Body of pancreas (tissue), 4 donors: ENCODE measurements around the gene GLI3.

Source experiments
- POLR2A ChIP-seq, 3 donors: fragments of 450-650 bp; IDR thresholded peaks; one replicate each; pipeline ENCODE4 v1.6.1; 2016; ENCODE audit warnings: antibody characterized with exemption in 3 of 3, mild to moderate bottlenecking in 2 of 3
- TF ChIP-seq, protein P1 (sequence below), 7 experiments: fragments of 450-650 bp in 4 of 7; fragments of 200-600 bp in 3 of 7; sonication (generic) in 3 of 7; IDR thresholded peaks; one replicate each; pipeline ENCODE4 v1.5.1; 2016 to 2019; ENCODE audit warnings: antibody characterized with exemption in 7 of 7

DNA sequence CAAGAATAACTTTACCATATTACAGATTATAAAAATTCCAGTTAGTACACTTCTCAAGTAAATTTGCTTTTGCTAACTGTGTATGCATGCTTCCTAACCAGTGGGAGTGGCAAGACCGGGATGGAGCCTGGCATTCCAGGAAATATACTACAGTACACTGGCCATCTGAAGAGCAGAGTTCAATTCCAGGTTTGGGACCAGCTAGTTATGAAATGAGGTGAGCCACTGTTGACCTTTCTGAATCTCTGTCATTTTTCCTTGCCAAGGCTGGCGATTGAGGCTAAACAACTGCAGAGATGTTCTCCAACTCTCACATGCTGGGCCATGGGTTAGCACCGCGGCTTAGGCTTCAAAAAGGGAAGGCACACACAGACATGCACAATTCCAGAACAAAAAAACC lies 258.2 kb downstream of the GLI3 start:
- TF ChIP-seq, protein P1, sequence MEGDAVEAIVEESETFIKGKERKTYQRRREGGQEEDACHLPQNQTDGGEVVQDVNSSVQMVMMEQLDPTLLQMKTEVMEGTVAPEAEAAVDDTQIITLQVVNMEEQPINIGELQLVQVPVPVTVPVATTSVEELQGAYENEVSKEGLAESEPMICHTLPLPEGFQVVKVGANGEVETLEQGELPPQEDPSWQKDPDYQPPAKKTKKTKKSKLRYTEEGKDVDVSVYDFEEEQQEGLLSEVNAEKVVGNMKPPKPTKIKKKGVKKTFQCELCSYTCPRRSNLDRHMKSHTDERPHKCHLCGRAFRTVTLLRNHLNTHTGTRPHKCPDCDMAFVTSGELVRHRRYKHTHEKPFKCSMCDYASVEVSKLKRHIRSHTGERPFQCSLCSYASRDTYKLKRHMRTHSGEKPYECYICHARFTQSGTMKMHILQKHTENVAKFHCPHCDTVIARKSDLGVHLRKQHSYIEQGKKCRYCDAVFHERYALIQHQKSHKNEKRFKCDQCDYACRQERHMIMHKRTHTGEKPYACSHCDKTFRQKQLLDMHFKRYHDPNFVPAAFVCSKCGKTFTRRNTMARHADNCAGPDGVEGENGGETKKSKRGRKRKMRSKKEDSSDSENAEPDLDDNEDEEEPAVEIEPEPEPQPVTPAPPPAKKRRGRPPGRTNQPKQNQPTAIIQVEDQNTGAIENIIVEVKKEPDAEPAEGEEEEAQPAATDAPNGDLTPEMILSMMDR (IDR thresholded peaks at IDR 0.05): no peak
- TF ChIP-seq POLR2A (IDR thresholded peaks at IDR 0.05): no peak
